GM19238 (cell line): Measurements from ENCODE around the gene POC1A.

ENCODE experiments used
- DNase-seq: peaks from one replicate; pipeline ENCODE4 v3.0.0; 2011; ENCODE audit warnings: low spot score; ENCODE audit not compliant: insufficient read length

Gene POC1A

GRCh38 chr3:52154135-52155094 is at the start of gene POC1A:
TSS of gene POC1A (minus strand) at chr3:52154423. CDS start at chr3:52154372, 51 bp downstream.
- DNase-seq: peak; percentile 84

- no peak for DNase-seq
These were observed 49.5 kb upstream of the POC1A start for GRCh38 chr3:52203701-52204100.

- DNase-seq: no peak
These were observed 48.3 kb upstream of the POC1A start for GRCh38 chr3:52202384-52203077.

GRCh38 chr3:52200981-52201679 is 46.9 kb upstream of the POC1A start:
- DNase-seq: no peak

- DNase-seq: no peak
These were observed 44.7 kb upstream of the POC1A start for GRCh38 chr3:52198643-52199608.

GRCh38 chr3:52197842-52198625 is 43.8 kb upstream of the POC1A start, which contains the start of gene ALAS1:
TSS of gene ALAS1 (plus strand) at chr3:52198160. CDS start at chr3:52199242, 1,082 bp downstream.
- DNase-seq: peak; percentile 97

- DNase-seq: no peak
These were observed 43.2 kb upstream of the POC1A start for GRCh38 chr3:52197499-52197841.

- no peak for DNase-seq
These were observed 42.8 kb upstream of the POC1A start for GRCh38 chr3:52196977-52197376.

GRCh38 chr3:52195823-52196331 is 41.7 kb upstream of the POC1A start:
- no peak for DNase-seq

GRCh38 chr3:52195291-52195597 is 41.0 kb upstream of the POC1A start:
- no peak for DNase-seq

GRCh38 chr3:52194485-52195290 is 40.5 kb upstream of the POC1A start:
- DNase-seq: no peak

GRCh38 chr3:52193065-52193464 is 38.8 kb upstream of the POC1A start:
- DNase-seq: no peak

GRCh38 chr3:52191663-52192062 is 37.4 kb upstream of the POC1A start:
- DNase-seq: no peak

GRCh38 chr3:52190294-52191074 is 36.3 kb upstream of the POC1A start:
- no peak for DNase-seq

- DNase-seq: no peak
These were observed 34.3 kb upstream of the POC1A start for GRCh38 chr3:52188556-52188955.

GRCh38 chr3:52186729-52187128 is 32.5 kb upstream of the POC1A start:
- no peak for DNase-seq

GRCh38 chr3:52185837-52186236 is 31.6 kb upstream of the POC1A start:
- no peak for DNase-seq

GRCh38 chr3:52185311-52185710 is 31.1 kb upstream of the POC1A start:
- DNase-seq: no peak
